Ureter (tissue), 1 donor: ENCODE data around the gene SMYD2. TPM values are rescaled to one million over a fixed set of nuclear protein-coding genes. Genes with fewer than 3 reads are reported as not detected.
"Not testable (repeated sequence)": the region's sequence is repeated elsewhere in the genome, so short reads cannot be mapped to it uniquely, and the experiment has no call there.

Experiments used
- DNase-seq: peaks from one replicate; pipeline ENCODE4 v3.0.0-alpha.2; 2020; ENCODE audit warnings: low spot score
- total RNA-seq: library from RNA; stranded (reverse); gene quantifications from one replicate; pipeline ENCODE4 v1.2.4, GENCODE V29; 2023
- donor health status: DM: yes; HTN: yes; CAD: no.

Gene SMYD2
- total RNA-seq, 1 donor from 2014 or later, result 48.8 TPM

DNA sequence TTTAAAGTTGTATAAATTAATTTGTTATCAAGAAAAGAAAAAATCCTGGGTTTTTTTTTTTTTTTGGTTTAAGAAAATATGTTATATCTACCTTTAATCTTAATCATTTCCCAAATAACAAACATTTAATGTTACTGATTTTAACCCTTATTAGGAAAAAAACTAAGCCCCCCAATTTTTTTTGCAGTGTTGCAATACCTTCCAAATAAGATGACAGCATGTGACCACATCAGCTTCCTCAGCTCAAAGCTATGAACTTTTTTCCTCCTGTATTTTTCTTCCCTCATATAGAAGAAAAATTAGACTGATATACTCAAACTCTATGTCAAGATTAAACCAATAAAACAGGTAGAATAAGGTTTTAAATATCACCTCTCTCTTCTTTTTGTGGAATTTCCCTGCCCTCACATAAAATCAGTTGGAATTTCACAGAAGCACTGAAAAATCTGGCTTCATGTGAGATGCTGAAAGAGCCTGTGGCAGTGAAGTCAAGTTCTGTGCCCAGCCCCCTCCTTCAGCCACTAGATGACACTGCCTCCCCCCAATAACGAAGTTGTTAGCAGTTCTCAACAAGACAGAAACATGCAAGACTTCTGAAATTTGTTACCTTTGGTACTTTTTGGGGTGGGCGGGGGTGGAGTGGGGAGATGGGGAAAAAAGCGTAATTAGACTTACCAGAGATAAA, 9.6 kb upstream of the SMYD2 start:
- no peak for DNase-seq

DNA sequence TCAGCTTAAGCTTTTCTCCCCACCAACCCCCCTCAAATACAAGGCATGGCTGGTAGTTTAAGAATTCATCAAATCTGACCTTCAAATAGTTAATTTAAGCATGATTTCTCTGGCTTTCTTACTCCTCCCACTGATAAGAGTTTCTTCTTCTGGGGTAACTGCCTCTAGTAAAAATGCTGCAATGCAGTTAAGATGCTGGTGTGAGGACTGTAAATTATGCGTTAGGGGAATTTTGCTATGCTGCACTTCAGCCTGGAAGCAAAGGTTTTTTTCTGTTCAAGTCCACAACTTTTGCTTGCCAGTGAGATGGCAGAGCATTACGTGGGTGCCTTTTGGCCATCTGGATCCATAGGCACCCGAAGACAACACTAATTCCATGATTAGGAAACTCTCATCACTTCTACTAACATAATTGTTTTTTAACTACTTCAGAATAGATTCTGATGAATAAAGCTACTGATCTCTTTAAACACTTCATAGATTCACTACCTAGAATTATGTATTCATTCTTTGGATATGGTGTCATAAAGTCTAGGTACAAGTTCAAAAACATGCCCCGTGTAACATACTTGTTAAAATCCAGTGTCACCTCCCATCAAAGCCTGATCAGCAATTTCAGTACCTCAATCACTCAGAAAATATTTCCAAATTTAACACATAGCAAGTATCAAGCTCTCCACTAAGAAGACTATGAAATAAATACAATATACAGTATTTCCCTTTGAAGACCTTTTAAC, 8.8 kb upstream of the SMYD2 start:
- no peak for DNase-seq

DNA sequence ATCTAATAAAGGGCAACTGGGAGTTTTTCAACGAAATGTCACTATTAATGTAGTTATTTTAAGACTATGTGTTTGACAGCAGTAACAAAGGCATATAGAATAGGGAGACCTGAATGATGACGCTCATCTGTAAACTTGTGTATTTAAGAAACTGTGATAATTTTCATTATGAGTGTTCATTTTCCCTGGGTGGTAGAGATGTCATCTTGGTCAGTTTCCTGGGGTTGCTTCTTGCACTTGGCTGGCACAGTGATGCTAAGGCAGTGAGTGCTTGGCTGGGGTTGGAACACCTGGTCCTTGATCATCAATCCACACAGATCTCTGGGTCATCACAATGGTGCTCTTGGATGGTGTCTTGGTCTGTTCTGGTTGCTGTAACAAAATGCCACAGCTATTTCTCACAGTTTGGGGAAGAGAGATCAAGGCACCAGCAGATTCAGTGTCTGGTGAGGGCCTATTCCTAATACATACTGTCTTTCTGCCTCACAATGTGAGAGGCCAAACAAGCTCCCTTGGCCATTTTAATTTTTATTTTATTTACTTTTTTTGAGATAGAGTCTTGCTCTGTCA, 7.9 kb upstream of the SMYD2 start:
- DNase-seq, result no peak

DNA sequence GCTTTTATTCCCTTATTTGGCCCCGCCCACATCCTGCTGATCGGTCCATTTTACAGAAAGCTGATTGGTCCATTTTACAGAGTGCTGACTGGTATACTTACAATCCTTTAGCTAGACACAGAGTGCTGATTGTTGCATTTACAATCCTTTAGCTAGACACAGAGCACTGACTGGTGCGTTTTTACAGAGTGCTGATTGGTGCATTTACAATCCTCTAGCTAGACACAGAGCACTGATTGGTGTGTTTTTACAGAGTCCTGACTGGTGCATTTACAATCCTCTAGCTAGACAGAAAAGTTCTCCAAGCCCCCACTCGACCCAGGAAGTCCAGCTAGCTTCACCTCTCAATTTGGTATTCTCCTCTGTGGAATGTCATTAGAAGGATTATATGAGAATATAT, 5.3 kb upstream of the SMYD2 start:
- not testable (repeated sequence) for DNase-seq

DNA sequence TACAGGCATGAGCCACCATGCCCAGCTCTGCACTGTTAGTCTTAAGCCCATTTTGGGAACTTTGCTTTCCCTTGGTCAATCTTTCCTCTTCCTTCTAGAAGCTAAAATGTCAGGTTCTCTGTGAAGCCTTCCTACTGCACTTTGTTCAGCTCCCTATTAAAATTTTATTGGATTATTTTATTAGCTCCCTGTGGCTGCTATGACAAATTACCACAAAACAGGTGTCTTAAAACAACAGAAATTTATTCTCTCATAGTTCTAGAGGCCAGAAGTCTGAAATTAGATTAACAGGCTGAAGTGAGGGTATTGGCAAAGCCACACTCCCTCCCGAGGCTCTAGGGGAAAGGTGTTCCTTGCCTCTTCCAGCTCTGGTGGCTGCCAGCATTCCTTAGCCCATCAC, 4.2 kb upstream of the SMYD2 start:
- no peak for DNase-seq

DNA sequence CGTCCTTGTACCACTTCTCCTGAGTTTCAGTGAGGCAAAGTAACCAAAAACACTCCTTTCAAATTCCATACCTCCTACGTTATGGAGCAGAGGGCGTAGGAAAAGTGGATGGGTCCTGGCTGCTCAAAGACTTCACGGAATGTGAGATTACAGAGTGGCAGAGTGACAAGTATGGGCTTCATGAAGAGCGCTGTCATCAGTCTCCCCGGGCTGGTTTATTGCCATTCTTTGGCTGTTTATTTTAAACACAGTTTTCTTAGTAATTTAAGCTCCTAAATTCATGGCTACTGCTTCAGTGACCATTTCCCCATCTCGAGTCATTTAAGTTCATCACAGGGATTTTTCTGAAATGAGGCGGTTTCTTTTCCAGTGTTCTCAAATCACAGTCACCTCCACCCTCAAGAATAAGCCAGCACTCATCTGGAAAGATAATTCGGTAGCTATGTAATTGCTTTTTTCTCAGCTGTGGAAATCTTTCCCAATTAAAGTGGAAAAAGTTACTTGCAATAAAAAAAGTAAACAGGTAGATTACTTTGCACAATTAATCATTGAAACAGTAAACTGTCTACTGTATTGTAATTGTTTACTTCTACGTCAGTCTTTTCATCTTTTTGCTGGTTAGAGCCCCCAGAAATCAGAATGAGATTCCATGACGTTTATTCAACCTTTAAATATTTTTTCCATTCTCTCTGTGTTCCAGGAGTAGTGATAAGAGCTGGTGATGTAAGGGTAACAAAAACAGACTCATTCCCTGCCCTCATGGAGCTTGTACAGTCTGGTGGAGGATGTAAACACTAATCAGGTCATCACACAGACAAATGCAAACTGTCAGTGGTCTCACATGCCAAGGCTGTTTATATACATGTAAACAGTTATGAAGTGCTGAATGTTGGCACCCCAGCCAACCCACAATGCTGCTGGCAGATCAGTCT, 3.0 kb upstream of the SMYD2 start:
- no peak for DNase-seq

DNA sequence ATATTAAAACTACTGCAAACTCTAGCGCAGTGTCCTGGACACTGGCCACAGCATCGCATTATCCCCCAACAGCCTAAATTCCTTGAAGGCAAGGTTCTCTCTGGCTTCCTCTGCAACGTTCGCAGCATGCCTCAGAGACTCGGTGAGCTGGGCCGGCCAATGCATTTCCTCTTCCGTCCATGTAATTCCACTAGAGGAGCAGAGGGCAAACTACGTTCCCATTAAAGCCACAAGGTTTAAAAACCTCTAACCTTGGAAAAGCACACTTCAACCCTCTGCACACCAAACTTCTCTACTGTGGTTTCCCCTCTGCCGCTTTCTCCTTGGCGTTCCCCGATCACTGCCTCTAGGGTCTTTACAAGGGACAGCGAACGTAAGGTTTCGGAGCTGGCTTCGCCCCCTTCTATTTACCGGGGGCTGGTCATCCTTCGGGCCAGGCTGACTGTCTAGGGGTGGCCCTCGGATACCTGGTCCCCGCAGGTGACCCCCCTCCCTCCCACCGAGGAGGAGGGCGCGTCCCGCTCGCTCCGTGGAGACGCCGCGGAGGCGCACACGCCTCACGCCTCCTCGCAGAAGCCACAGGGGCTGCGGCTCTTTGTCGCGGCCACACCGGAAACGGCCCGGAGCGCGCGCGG, 456 bp upstream of the SMYD2 start:
- DNase-seq, result peak; percentile 55

DNA sequence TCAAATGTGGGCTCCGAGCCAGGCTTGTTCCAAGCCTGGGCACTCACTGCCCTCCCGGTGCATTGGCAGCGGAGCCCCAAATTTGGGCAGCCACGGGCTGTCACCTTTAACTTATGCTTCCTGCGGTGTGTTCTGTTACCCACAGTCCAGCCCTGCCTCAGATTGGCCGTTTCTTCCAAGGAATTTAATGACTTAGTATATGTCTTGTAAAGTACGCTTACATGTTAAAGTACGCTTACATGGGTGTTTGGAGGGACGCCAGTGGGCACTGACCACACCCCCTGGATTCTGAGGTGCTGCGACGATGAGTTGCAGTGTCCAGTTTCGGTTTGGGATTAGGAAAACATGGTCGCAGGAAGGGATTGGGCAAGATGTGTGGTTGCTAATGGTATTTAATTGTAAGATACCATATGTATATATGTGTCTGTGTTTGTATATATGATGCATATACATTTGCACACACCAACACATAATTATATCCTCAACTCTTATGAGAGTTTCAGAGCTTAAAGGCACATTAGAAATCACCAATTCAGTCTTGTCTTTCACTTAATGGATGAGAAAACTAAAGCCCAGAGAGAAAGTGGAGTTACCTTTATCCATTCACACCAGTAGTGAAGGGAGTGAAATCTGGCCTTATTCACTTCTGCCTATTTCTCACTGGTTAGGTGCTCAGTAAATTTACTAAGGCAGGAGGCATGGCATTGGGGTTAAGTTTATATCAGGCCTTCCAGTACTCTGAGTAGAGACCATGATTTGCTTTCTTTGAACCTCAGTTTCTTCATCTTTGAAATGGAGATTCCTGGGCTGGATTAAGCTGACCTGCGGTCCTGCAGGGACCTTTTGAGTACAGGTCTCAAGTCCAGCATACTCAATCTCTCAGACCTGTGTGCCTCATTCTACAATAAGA, 1.0 kb downstream of the SMYD2 start:
- DNase-seq, result no peak

DNA sequence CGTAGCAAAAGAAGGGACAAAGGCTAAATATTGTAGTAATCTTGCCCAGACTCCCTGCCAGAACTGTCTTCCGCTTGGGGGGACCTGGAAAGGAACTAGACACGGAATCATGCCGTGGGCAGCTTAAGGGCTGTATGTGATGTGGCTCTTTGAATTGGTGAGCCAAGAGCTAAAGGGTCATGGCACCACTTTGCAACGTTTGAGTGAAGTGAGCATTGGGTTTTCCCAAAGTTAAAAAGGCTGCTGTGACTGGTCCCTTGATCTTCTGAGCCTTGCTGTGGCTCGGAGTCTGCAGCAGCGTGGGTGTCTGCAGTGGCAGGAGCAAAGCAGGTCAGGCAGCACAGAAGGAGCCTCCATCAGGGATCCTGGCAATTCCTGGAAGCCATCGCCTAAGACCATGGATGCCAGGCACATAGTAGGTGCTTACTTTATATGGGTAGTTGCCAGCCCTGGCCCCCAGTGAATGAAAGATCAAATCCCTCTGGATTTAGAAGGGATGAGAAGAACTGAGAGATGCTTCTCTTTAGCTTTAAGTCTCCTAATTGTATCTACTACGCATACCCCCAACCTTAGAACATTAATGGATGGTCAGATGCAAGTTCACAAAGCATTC, 1.8 kb downstream of the SMYD2 start:
- no peak for DNase-seq

DNA sequence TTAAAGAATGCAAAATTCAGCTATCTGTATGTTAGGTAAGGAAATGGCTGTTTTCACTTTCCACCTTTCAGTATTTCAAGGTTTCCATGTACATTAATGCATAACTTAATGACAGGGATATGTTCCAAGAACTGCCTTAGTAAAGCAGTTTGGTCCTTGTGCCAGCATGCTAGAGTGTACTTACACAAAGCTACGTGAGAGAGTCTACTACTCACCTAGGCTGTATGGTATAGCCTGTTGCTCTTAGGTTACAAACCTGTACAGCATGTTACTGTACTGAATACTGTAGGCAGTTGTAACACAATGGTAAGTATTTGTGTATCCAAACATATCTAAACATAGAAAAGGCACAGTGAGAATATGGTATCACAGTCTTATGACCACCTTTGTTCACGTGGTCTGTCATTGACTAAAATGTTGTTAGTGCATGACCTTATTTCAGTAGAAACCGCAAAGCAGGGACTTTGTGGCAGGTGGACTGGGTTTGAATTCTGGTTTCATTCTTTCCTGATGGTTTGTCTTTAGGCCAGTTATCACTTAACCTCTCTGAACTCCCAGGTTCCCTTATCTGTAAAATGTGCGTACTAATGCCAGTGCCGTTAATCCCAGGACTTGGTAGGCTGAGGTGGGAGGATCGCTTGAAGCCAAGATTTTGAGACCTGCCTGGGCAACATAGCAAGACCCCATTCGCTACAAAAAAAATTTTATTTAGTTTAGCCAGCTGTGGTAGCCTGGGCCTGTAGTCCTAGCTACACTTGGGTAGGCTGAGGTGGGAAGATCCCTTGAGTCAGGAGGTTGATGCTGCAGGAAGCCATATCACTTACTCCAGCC, 4.9 kb downstream of the SMYD2 start:
- DNase-seq, result no peak

DNA sequence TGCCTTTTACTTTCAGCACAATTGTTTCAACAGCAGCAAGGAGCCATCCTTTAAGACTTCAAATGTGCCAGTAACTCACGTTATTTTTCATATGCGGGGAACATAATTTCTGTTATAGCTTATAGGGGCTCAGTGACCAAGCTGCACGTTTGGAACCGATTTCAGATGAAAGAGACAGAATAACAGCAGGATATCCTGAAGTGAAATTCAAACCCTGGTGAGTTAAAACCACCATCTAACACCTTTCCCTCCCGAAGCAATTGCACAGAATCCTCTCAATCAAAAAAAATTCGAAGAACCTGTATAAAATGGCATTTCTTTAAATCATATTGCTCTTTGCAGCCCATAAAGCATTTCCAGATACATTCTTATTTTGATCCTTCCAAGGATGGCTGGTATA, 6.9 kb downstream of the SMYD2 start:
- DNase-seq, result no peak

DNA sequence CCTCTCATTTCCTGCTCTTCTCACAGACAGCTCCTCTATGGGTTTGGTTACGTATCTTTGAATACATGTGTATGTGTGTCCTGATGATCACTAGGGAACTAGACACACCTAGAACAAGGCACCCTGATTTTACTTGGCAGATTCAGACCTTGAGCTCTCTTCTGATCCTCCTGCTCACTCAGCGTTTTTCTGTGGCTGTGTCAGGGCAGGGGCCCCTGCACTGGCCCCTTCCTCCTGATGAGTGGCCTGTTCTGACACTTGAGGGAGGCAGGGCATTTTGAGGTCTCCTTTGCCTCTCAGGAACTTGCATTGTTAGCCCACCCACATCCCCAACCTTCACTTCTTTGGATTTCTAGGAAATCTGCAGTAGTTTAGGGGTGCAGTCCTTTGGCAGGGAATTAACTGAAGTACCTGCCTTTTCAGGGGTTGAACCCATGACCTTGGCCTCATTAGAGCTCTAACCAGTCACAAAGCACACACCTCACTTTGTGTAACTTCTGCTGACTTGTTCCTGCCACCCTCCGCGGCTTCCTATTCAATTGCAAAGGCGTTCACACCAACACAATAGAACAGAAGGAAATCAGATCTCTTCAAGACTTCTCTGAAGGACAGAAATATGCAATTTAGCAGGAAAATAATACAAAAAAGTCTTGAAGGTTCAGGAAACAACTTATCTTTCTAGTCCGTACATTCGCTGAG, 8.8 kb downstream of the SMYD2 start:
- DNase-seq, result no peak

DNA sequence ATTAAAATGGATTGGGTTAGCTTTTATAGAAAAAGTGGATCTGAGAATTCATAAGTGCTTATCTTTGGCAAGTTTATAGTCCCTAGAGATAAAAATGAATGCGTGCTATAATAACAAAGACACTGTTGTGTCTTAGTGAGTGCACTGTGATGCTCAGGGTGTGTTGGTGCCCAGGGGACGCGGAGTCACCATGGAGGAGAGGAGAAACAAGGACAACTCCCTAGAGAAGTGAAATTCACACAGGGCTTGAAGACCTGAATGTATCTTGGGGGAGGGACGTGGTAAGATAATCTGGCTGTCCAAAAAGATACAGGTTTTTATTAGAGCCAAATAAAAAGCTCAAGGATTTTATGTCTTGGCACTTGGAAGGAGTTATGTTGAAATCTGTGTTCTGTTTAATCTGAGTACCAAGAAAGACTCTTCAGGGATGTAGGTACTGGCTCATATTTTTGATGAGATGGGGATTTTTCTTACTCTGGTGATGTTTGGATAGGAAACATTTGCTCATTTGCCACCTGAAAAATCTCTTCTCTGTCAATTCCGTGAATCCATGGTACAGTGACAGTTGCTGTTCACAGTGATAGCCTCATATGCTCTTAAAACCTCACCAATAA, 9.6 kb downstream of the SMYD2 start:
- DNase-seq, result no peak

DNA sequence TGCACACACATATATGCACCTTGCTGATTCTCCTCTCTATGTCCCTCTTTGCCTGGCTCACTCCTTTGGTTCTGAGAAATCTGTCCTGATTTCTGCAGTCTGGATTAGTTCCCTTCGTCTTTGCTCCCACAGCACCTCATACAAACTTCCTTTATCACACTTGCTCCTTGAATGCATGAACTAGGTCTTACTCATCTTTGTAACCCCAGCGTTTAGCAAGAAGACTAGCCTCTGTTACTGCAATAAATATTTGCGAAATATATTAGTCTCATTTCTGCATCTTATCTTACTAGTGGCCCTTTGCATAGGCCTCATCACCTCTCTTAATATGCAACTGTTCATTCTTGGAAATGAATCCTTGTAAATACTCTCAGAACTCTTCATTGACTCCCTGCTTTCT, 11.4 kb downstream of the SMYD2 start:
- no peak for DNase-seq

DNA sequence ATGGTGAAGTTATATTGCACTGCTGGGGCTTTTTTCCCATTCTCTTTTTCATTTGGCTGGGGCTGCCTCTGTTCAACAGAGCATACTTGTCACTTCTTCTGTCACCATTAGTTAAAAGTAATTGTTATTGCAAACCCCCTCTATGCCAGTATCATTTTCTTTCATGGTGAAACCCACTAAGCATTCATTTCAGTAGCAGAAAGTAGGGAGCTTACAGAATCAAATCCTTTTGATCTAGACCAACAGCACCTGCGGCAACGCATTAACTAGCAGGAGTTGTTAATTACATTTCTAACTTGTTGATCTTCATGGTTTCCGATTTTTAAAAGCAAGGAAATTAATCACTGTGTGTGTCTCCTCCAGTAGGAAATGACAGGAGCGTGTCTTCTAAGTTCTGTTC, 15.0 kb downstream of the SMYD2 start:
- DNase-seq, result no peak

DNA sequence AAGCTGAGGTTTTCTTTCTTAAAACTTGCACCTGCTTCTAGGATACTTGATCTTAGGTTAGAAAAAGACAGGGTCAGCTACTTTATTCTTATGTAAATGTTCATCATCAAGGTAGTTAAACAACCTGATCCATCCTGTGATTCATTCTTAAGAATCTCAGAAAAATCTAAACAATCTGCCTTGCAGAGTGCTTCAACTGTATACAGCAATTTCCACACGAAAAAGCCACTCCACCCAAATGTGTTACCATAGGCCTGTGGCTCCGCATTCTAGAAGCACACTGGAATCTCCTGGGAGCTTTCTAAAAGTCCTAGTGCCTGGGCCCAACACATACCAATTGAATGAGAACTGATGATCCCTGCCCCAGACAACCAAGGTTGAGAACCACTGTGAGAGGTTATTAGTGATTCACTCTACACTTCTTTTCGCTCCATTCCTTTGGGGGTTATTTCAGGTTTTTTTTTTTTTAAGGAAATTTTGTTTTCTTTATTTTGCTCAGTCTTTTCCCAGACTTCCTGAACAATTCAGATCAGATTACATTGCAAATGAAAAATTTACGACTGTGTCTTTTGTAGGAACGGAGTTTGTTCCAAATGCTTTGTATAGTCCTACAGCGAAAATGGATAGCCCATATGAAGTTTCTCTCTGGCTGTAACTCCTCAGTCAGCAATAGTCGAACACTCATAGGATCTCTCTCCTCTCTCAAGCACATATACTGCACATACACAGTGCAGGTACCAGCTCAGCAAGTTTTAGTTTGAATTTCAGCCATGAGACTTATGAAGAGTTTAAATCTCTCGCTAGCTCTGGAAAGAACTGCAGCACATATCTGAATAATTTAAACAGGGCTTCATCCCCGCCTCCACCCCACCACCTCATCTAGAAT, 16.1 kb downstream of the SMYD2 start:
- no peak for DNase-seq

DNA sequence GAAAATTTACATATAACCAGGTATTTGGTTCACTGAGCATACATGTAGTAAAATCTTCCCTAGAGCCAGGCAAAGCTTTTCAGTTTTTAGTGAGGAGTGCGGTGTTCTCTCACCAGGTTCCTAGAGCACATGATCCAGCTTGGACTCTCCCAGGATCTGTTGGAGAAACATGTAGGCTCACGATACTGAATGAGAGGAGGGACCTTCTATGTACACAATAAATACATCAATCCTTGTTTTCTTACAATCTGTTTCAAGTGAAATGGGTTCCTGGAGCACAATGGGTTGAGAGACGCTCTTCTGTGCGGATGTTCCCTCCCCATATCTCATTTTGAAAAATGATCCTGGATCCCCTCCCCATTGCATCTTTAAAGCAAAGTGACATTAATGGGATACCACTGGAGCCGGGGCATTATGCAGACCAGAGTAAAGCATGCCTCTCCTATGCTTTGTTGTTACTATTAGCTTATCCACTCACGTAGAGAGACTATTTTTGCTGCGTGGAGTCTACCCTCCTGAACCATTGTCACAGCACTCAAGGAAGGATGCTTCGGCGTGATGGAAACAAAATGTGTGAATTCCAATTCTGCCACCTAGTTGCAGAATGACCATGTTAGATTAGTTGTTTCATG, 19.3 kb downstream of the SMYD2 start:
- DNase-seq, result no peak
